MM.1S (cell line): Measurements from ENCODE around the gene SEC31B.

Experiments
- DNase-seq: peaks from one replicate; pipeline ENCODE4 v3.0.0-alpha.2; 2015
- H2AFZ ChIP-seq: fragments of 300-600 bp; sonication (generic); 2 replicates; pipeline ENCODE4 v1.6.0; 2016; ENCODE audit warnings: antibody characterized with exemption, low read length
- H3F3A ChIP-seq: fragments of 300-600 bp; sonication (generic); 2 replicates; pipeline ENCODE4 v1.6.1; 2016; ENCODE audit warnings: mild to moderate bottlenecking, antibody characterized with exemption, low read length, moderate library complexity, mixed read lengths; ENCODE audit not compliant: insufficient read depth
- H3K27ac ChIP-seq: fragments of 300-600 bp; sonication (generic); 2 replicates; pipeline ENCODE4 v1.5.1; 2016; ENCODE audit warnings: mild to moderate bottlenecking, low read length
- H3K27me3 ChIP-seq: fragments of 300-600 bp; sonication (generic); replicated peaks from 2 replicates; pipeline ENCODE4 v1.6.0; 2016; ENCODE audit warnings: low read length; ENCODE audit not compliant: insufficient read depth
- H3K36me3 ChIP-seq: fragments of 300-600 bp; sonication (generic); replicated peaks from 2 replicates; pipeline ENCODE4 v1.6.1; 2016; ENCODE audit warnings: mild to moderate bottlenecking, low read length, mixed read lengths; ENCODE audit not compliant: insufficient read depth
- H3K4me1 ChIP-seq: fragments of 300-600 bp; sonication (generic); 2 replicates; pipeline ENCODE4 v1.6.1; 2016; ENCODE audit warnings: low read length, mixed read lengths
- H3K4me2 ChIP-seq: fragments of 300-600 bp; sonication (generic); 2 replicates; pipeline ENCODE4 v1.6.0; 2016; ENCODE audit warnings: low read depth, low read length
- H3K4me3 ChIP-seq: fragments of 300-600 bp; sonication (generic); 2 replicates; pipeline ENCODE4 v1.5.1; 2016; ENCODE audit warnings: low read length, mixed read lengths
- H3K79me2 ChIP-seq: fragments of 300-600 bp; sonication (generic); 2 replicates; pipeline ENCODE4 v1.6.1; 2016; ENCODE audit warnings: mixed run types, low read length, mixed read lengths
- H3K9ac ChIP-seq: fragments of 300-600 bp; sonication (generic); 2 replicates; pipeline ENCODE4 v1.6.1; 2016; ENCODE audit warnings: low read length, mixed read lengths
- H3K9me2 ChIP-seq: fragments of 300-600 bp; sonication (generic); replicated peaks from 2 replicates; pipeline ENCODE4 v1.6.1; 2016; ENCODE audit warnings: mild to moderate bottlenecking, low read length, mixed read lengths; ENCODE audit not compliant: insufficient read depth
- H3K9me3 ChIP-seq: fragments of 300-600 bp; sonication (generic); replicated peaks from 2 replicates; pipeline ENCODE4 v1.6.1; 2016; ENCODE audit warnings: mild to moderate bottlenecking, low read length, mixed read lengths; ENCODE audit not compliant: insufficient read depth
- H4K20me1 ChIP-seq: fragments of 300-600 bp; sonication (generic); 2 replicates; pipeline ENCODE4 v1.6.1; 2016; ENCODE audit warnings: mild to moderate bottlenecking, low read length, moderate library complexity, mixed read lengths; ENCODE audit not compliant: insufficient read depth
- CTCF ChIP-seq: fragments of 300-600 bp; sonication (generic); IDR thresholded peaks from 2 replicates; pipeline ENCODE4 v1.5.1; 2016; ENCODE audit warnings: antibody characterized with exemption, low read length, mixed read lengths
- EZH2 ChIP-seq: fragments of 300-600 bp; sonication (generic); optimal IDR thresholded peaks from 2 replicates; pipeline ENCODE3; 2017; ENCODE audit warnings: low read depth, mild to moderate bottlenecking, antibody characterized with exemption, low read length, mixed read lengths
- EZH2phosphoT487 ChIP-seq: fragments of 300-600 bp; sonication (generic); IDR thresholded peaks from 2 replicates; pipeline ENCODE4 v1.6.1; 2018; ENCODE audit warnings: antibody characterized with exemption, low read length

Gene SEC31B

DNA sequence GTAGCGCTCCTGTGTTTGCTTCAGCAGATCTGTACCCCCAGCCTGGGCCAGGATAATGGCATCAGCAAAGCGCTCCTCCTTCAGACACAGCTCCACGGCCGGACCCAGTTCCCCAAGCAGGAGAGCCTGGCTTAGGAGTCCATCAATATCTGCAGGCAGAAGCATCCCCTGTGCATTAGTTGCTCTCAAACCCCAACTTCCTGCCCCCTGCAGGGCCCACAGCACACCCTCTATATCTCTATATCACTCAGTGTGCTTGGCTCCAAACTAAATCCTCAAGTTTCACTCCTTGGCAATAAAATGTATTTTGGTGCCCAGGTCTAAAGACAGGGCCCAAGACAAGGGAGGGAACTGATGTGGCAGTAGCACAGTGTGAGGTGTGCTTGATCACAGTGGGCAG lies 21.6 kb downstream of the SEC31B start:
- peaks cover 5% of the 10 kb centered on the region for H3F3A ChIP-seq
- H3K4me1 ChIP-seq = peaks cover 20% of the 10 kb centered on the region
- no peaks in the 10 kb centered on the region for H3K79me2 ChIP-seq
- H3K4me3 ChIP-seq = no peak overlapping the region
- no peaks in the 10 kb centered on the region for H3K36me3 ChIP-seq
- no peak overlapping the region for H3K27ac ChIP-seq
- no peak for TF ChIP-seq CTCF
- no peak for TF ChIP-seq EZH2phosphoT487
- no peak for TF ChIP-seq EZH2
- H3K9me3 ChIP-seq = no peaks in the 10 kb centered on the region
- no peaks in the 10 kb centered on the region for H3K9me2 ChIP-seq
- no peak overlapping the region for H3K4me2 ChIP-seq
- no peak overlapping the region for H3K9ac ChIP-seq
- no peak overlapping the region for H2AFZ ChIP-seq
- H3K27me3 ChIP-seq = no peaks in the 10 kb centered on the region
- H4K20me1 ChIP-seq = no peaks in the 10 kb centered on the region
- no peak for DNase-seq

- Histone ChIP-seq H3K9me2 (no peaks in the 10 kb centered on the region), H3K4me3 (no peak overlapping the region), H3K4me2 (no peak overlapping the region; the same call in 1 of the 2 replicates), H3F3A (peaks cover 5% of the 10 kb centered on the region), H3K79me2 (no peaks in the 10 kb centered on the region), H3K27me3 (no peaks in the 10 kb centered on the region), H3K9me3 (no peaks in the 10 kb centered on the region), H4K20me1 (no peaks in the 10 kb centered on the region), H3K36me3 (no peaks in the 10 kb centered on the region), H3K4me1 (peaks cover 20% of the 10 kb centered on the region), H3K27ac (peak overlapping the region; percentile 7; the same call in 1 of the 2 replicates), H3K9ac (no peak overlapping the region), H2AFZ (no peak overlapping the region)
- TF ChIP-seq EZH2phosphoT487 = no peak
- TF ChIP-seq EZH2 = no peak
- TF ChIP-seq CTCF = no peak
- peak; percentile 38 for DNase-seq
Observed at GRCh38 chr10:100496567-100496966, 23.1 kb downstream of the SEC31B start.

DNA sequence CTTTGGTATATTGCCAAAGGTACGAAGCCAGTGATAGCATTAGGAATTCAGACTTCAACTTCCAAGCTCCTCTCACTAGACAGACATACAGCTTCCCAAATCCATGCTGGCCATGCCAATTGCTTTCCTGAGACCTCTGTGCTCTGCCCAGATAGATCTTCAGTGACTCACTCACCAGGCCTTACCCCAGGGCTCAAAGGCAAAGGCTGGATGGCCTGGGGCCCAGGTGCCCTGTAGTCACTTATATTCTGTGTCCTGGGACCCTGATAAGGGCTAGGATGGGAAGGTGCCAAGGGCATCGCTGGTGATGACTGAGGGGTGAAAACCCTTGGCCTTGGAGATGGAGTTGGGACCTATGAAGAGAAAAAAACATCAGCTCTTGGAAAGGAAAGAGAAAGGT lies 29.1 kb downstream of the SEC31B start:
- Histone ChIP-seq H3K4me1 (no peaks in the 10 kb centered on the region), H3K9ac (no peak overlapping the region), H2AFZ (no peak overlapping the region), H3K4me2 (no peak overlapping the region), H4K20me1 (no peaks in the 10 kb centered on the region), H3K36me3 (no peaks in the 10 kb centered on the region), H3K27ac (no peak overlapping the region), H3K4me3 (no peak overlapping the region), H3F3A (no peaks in the 10 kb centered on the region; the same call in 1 of the 2 replicates), H3K27me3 (no peaks in the 10 kb centered on the region), H3K9me3 (no peaks in the 10 kb centered on the region), H3K9me2 (no peaks in the 10 kb centered on the region), H3K79me2 (no peaks in the 10 kb centered on the region)
- TF ChIP-seq CTCF (no peak), EZH2phosphoT487 (no peak), EZH2 (no peak)
- DNase-seq = no peak
